NCI-H1694 treated with DMSO at 0.1 percent for 48 hours (cell line): ENCODE data around the gene GYPC.

Experiments
- DNase-seq: peaks from one replicate; lab custom pipeline; 2025; lab: John Stamatoyannopoulos, UW

GYPC gene

DNA sequence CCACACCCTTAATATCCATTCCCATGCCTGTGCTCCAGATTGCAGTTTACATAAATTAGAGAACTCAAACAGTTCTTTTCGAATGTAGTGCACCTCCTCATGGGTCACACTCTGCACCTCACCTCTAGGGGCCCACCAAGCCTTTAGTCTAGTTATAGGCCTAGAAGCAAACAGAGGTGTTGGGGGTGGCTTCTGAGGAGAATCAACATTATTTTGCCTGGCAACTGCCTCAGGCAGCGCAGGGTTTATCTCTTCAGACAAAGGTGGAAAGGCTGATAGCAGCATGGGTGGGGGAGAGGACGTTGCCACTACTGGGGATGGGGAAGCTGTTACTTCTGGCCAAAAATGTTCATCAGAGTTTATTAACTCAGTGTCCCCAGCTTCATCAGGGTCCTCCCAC is 5.0 kb upstream of the GYPC start:
- no peak for DNase-seq

DNA sequence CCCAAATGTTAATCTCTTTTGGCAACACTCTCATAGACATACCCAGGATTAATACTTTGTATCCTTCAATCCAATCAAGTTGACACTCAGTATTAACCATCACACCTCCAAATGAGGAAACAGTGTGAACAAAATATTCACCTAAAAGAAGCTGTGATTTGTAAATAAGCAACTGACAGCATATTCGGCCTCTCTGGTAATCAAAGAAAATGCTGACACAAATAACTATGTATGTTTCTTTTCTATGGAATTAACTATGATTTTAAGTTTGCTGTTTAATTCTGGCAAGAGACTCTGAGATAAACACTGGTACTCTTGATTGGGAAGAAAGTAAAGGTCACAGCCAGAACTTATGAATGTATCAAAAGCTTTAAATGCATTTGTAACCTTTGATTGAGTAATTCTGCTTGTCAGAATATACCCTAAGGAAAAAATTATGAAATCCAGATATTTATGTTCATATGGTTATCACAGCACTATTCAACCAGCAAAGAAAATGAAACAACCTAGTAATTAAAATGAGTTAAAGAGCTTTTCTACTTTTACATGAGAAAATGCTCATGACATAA is 3.6 kb upstream of the GYPC start:
- DNase-seq: no peak

DNA sequence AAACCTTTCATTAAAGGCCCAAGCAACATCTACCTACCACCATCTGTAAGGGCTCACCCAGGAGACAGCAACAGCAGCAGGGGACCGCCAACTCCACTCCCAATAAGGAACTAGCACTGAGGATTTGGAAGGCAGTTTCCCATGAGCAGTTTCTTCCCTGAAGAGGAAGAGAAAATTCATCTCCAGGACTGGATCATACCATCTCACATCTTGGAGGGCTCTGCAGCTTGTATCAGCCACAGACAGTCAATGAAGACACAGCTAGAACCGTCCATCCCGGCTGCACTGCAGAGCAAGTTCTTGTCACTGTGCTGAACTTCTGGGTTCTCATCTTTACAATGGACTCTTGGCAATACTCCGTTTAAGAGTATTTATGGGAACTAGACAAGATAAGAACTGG is 2.8 kb upstream of the GYPC start:
- DNase-seq: no peak

DNA sequence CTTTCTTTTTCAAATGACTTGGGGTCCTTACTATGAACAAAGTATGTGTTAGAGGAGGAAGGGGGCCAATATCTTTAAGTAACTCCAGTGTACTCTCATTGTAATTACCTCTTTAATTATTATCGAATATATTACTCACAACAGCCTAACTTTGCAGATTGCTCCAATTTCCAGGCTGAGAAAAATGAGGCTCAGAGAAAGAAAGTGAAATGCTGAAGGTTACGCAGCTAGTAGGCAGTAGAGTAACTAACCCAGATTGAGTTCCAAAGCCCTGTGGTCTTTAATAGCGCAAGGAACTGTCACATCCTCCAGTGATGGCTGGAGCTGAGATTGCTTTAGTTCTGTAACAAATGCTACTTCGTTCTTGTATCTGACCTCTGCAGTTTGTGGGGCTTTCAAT is 2.2 kb upstream of the GYPC start:
- DNase-seq: no peak

DNA sequence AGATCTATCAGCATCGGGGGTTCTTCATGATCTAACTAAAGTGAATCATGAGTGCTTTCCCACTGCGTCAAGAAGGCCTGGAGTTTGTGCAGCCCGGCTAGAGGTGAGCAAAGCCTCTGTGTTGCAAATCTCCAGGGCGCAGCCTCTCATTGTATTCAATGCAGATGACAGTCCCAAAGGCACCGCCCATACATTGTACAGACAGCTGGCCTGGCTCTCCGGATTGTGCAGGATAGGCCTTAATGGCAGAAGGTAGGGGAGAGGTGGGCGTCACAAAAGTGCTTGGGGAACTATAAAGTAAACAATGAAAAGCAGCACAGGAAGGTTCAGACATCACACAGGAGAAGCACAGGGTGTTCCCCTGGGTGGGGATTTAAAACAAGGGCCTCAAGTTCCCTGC is 907 bp upstream of the GYPC start:
- no peak for DNase-seq

DNA sequence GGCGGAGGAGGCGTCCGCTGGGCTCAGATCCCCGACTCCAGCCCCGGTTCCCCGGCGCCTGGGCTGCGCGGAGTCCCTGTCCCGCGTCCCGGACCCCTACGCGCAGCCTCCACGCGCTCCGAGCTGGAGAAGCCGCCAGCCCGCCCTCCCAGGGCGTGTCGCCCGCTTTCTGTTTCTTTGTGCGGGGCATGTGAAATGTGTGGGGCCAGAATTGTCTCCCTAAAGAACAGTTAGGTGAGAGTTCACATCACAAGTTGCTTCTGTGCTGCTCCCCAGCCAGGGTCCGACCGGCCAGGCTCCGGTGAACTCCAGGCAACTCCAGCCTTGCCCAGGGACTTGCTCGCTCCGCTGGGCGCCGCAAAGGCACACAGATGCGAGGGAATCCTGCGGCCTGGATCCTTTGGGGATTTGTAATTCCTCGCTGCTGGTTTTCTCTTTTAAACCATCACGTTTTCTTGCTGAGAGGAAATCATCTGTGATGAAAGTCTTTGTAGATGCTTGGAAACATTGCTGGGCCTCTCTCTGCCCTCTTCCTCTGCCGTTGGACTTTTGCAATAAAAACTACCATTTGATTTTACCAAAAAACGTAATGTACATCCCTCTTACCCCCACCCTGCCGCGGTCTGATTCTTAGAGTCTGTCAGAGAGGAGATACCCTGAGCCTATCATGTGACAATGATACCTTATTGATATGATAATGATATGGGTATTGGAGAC is 631 bp downstream of the GYPC start:
- DNase-seq: no peak

DNA sequence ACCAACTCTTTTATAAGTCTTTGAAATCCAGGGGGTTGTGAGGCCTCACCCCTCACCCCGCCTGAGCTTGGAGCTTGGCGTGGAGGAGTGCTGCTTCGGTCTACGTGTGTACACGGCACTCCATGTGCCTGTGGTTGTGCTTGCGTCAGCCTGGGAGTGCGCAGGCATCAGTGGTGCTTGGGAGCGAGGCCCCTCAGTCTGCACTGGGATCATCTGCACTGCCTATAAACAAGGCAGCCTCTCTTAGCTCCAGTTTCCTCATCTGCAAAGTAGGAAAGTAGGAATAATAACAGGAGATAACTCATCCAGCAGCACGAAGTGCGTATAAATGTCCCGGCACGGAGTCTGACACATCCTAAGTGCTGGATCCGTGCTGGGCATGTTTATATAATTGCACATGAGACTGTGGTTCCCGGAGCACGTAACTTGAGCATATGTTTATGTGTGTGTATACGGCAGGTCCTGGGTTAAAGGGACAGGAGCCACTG is 1.2 kb downstream of the GYPC start:
- DNase-seq: no peak

DNA sequence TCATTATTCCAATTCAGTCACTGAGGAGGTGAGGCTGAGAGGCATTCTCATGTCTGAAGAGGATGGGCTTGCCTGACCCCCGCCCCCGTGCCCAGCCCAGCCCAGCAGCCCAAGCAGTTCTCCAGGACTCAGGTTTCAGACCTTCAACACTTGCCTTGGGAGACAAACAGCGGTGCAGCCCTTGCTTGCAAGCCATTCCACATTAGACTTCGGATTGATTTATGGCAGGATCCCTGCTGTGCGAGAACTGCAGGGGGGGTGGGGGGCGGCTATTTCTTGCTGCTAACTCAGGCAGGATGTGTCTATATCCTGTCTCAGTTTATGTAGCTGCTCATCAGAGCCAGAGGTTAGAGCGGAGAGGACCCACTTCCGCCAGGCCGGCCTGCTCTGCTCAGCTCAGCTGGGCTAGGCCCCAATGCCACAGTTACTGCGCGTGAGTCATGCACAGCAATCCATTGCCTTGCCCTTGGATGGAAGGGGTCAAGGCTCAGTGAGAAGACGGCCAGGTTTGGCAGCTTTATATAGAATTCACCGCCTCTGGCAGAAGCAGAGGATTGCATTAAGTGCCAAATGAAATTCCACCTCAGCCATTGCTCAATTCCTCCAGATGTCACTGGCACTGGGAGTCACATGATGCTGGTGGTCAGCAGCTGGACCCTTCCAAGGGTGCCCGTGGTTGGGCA is 1.8 kb downstream of the GYPC start:
- no peak for DNase-seq

DNA sequence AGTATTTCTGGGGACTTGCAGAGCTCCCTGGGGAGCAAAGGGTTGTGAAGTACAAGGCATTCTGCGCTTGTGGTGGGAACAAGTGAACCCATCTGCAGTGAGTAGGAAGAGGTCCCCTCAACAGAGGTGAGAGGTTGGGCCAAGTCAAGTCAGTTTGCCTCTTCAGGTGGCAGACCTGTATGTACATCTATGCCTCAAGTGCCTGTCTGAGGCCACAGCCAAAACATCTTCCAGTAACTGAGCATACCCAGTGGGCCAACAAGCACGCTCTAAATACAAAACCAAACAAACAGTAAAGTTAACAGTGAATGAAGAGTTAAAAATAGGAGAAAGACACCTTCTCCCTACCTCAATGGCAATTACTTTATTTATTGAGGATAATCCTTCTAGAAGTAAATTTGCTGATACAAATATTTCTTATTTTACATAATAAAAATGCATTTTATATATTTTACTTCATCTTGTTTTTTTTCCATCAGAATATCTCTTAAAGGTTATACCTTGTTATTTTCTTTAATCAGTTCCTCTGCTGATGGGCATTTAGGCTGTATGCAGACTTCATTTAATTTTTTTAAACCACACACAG is 2.5 kb downstream of the GYPC start:
- DNase-seq: no peak

DNA sequence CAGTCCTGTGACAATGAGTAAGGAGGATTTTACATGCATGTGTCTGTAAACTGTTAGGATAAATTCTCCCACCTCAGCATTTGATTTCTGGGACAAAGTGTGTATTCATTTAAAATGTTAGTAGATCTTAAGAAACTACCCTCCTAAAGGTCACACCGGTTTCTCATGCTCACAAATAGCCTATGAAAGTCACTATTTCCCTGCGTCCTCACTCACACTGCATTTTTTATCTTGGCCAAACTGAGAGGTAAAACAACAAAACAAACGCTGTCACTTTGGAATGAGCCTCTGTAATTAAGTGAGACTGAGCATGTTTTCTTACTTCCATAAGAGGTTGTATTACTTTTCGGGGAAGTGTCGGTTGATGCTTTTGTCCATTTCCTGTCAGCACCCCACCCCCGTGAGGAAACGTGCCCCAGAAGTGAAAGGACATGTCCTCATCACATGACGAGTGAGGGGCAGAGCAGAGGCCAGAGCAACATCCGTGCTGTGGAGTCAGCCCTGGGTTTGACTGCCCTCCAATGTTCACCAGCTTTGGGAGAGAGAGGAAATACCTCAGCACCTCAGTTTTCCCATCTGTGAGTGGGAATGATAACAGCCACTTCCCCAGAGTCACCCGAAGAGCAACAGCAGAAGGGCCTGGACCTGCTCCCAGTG is 3.1 kb downstream of the GYPC start:
- DNase-seq: no peak

DNA sequence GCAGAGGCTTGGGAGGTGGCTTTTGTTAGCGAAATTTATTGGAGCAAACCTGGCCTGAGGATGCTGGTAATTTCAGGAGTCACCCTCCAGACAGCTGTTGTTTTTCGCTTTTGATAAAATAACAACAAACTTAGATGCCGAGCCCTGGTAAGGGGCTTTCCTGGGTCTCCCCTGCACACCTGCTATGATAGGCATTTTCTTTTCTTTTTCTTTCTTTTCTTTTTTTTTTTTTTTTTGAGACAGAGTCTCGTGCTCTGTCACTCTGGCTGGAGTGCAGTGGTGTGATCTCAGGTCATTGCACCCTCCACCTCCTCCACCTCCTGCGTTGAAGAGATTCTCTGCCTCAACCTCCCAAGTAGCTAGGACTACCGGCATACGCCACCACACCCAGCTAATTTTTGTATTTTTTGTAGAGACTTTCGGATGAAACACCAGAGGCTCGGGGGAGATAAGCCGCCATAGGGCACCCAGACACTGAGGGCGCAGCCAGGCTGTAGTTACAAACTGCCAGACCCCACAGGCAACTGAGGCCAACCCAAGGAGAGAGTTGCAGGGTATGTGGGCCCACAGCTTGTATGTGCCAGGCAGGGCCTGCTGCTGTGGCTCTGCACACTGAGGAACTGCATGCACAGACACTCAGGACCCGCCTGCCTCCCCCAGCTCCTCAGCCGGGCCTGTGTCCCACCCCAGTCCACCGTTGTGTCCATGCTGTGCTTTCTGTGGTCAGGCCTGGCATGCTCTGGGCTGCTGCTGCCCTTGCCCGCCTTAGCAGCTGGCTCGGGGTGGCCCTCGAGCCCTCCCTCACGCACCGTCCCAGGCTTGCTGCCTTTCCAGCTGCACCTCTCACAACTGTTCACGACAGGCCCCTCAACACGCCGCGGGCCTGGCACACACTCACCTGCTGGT is 3.9 kb downstream of the GYPC start:
- DNase-seq: no peak

DNA sequence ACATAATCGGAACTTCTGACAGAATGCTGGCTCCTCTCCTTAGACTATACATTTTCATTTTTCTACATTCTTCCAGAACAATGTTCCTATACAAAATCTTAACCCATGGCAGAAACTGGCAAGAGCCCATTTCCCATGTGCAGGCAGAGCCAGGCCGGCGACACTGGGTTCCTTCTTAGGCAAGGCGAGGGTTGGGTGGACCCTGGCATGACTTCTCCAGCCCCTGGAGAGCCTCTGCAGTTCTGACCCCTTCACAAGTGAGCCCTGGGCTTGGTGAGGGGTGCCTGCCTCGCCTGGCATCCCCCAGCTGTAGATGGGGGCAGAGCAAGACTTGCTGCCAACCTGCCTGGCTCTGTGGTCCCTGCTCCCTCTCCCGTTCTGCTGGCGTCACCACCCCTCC is 5.0 kb downstream of the GYPC start:
- no peak for DNase-seq

DNA sequence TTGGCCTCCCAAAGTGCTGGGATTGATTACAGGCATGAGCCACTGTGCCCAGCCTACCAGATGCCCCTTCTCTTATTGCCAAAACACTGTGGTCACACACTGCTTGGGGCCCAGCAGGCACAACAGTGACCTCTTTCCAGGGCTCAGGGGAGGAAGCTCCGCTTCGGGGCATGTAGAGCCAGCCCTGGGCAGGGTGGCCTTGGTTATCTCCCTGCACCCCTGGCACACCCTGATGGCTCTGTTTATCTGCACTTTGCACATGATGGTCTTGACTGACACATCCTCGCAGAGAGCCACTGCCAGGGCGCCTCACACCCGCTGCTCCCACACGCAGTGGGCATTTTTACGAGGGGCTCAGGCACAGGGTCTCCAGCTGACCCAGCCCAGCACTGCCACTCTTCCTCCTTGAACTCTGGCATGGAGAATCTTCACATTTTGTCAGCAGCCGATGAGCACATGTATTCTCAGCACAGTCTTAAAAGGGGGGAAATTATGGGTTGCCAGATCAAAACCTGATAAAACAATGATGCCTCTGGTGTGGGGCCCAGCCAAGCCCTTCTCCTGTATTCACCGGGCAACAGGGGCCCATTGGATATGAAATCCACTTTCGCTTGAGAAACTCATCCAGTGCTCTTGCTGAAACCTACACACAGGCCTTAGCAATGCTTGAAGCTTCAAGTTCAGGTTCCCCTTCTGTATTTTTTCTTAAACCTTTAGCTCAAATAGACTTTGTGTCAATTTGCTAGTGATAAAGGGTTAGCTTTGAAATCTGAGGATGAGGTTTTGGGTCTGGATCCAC is 5.9 kb downstream of the GYPC start:
- no peak for DNase-seq

DNA sequence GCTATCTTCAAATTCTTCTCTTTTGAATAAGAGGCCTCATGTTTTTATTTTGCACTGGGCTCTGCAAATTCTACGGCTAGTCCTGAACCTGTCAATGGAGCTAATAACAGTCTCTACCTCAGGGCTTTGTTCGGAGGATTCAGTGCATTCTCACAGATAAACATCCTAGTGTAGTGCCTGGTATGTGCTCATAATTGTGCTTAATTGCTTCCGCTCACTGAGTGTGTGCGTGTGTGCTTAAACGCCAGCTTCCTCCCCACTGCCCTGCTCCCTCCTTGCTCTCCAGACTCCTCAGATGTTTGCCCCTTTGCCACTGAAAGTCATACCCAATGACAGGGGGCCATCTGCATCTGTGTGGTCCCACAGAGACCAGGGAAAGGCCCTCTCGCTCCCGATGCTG is 6.7 kb downstream of the GYPC start:
- no peak for DNase-seq

DNA sequence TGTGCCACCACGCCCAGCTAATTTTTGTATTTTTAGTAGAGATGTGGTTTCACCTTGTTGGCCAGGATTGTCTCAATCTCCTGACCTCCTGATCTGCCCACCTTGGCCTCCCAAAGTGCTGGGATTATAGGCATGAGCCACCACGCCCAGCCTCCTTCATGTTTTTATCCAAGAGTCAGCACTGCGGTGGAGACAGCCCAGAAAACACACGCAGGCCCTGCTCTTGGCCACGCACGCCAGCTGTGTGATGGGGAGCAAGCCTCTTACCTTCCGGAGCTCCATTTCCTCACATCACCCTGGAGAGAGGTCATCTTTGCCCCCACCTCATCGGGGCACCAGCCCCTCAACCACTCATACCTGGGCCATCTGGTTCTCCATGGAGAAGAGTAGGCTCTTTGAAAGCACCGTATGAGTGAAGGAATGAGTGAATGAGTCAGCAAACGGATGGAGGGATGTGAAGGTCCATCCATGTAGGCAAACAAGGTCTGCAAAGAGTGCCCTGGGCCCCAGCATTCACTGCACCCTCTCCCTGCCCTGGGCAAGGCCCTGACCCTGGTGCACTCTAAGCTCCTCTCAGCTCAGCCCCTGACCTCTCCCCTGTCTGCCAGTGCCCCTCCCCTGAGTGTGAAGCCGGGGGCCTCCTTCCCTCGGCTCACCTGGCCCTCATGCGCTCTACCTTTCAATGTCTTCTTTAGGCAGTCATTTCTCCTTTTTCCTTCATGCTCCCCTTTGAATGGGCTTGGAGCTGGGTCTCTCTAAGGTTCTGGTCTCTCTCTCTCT is 7.4 kb downstream of the GYPC start:
- no peak for DNase-seq

DNA sequence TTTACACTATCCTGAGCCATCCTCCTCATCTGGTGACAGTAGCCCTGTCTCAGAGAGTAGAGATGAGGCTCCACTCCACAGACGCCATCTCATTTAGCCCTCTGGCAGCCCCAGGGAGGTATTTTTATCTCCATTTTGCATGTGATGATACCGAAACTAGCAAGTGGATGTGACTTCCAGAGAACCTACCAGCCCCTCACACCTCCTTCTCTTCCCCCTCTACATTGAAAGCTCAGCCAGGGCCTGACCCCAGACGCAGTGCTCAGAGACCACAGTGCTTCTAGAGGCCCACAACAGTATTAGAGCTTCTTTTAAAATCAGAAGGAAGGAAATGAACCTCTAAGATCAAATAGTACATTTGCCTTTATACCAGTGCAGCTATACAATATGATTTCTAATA is 8.3 kb downstream of the GYPC start:
- DNase-seq: no peak

DNA sequence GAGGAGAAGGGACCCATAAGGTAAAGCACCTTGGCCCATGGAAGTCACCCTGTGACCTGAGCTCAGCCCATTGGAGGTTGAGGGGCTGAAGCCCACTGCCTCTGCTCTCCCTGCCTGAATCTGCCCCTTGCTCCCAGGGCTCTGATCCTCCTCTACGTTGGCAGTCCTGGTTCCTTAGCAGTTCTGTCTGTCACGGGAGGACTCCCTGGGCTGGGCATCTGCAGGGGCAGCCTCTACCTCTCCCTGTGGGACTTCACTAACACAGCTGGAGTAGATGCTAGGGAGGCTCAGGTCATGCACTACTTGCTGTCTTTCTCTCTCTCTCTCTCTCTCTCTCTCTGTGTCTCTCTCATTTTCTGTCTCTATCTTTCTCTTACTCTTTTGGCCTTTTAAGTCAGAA is 8.7 kb downstream of the GYPC start:
- no peak for DNase-seq

DNA sequence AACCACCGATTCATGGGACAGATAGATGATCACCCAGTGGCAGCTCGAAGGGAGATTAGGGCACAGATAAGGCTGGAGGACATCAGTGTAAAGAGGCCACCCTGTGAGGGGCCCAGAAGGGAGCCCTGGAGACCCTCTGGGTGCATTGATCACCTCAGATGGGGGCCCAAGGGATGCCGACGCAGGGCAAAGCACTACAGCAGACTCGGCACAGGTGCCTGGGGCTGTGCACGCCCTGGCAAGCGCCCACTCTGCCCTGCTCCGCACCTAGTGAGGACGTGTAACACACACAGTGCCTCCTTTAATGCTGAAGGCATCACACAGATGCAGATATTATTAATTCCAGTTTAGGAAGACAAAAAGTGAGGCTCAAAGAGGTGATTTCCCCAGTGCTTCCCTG is 9.5 kb downstream of the GYPC start:
- no peak for DNase-seq

DNA sequence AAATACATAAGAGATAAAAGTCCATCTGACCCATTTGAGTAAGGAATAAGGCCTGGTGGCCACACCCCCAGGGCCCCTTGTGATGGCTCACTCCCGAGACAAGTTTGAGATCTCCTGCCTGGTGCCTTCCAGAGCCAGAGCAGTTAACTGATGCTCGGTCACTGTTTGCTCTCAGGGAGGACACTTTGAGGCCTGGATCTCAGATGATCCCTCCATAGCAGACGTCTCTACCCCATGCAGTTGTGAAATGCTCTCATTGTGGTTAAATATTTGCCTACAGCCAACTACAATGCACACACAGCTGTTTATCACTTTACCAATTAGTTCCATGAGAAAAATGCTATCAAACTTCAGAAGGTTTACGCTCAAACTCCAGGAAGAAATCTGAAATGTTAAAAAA is 12.3 kb downstream of the GYPC start:
- no peak for DNase-seq

DNA sequence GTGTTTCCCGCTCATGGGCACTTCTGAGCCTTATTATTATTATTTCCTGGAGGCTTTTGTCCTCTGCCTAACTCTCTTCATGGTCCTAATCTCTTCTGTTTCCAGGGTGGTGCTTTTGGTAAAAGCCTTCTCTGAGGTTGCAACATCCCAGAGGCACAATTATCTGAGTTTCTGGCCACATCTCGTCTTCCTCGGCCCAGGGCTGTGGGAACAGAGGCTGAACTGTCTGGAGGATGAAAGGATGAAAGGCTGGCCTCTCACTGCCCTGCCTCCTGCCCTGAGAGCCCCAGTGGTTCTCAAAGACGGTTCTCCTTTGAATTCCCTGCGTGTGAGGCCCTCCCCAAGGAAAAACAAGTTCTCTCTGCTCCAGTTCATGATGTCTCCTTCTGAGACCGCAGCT is 13.8 kb downstream of the GYPC start:
- DNase-seq: no peak
